GM12872 (cell line): ENCODE data around the gene CHID1.

Source experiments
- CTCF ChIP-seq: IDR thresholded peaks from 3 replicates; pipeline ENCODE4 v1.5.1; 2011; ENCODE audit warnings: low read depth, mild to moderate bottlenecking, low read length, moderate library complexity; ENCODE audit not compliant: insufficient read depth

Gene CHID1

DNA sequence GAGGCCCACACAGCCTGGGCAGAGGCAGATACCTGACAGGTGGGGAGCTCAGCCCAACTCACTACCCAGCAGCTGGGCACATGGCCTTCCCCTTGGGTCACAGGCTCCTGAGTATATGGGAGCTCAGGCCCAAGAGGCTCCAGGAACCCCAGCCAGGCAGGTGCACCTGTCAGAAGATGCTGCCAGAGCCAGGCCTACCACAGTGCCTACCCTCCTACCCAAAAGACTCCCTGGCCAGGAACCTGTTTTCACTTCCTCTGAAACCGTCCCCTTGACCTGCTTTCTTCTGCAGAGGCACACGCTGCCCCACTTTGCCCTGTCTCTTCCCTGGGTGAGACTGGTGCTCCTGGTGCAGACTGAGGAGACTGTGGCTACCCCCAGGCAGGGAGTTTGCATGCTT is 2.9 kb downstream of the CHID1 start:
- no peak for TF ChIP-seq CTCF

GRCh38 chr11:905952-906351 is 4.7 kb downstream of the CHID1 start:
- TF ChIP-seq CTCF: no peak

DNA sequence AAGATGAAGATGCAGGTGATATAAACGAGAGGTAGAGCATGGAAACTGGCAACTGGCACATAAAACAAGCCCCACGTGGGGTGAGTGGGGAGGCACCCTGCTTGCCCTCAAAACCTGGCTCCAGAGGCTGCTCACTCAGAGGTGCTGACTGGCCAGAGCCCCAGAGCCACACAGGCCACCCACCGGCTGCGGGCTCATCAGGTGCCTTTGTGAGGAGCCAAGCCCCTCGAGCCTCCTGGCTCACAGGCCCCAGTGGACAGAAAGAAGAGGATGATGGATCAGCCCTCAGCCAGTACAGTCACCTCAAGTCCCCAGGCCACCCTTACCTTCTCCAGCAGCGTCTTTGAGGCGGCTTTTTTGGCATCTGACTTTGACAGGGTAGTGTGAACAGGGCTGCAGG is 6.2 kb downstream of the CHID1 start:
- TF ChIP-seq CTCF: no peak

DNA sequence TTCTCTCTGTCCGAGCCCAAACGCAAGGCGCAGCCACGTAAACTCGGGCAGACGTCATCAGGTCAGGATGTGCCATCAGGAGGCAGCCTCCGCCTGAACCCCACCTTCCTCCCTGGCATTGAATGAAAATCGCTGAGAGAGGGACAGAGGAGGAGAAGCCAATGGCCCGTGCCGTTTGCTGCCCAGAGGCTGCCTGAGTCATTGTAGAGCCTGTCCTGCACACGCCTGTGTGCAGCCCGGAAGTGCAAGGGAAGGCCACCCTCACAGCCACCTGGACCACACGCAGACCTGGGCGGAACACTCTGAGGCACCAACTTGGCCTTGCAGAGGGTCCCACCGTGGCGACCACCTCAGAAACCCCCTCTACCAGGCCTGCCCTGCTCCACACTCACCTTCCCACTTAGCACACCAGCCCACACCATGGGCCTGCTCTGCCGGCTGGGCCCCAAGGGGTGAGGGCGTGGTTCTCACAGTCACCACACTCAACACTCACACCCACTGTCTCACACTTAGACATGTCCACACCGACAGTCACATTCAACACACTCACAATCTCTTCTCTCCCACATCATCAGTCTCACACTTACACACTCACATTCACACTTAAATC is 9.1 kb downstream of the CHID1 start:
- TF ChIP-seq CTCF: no peak

GRCh38 chr11:900545-900944 is 10.1 kb downstream of the CHID1 start:
- TF ChIP-seq CTCF: no peak

- no peak for TF ChIP-seq CTCF
These were observed 10.9 kb downstream of the CHID1 start for GRCh38 chr11:899724-900123.

DNA sequence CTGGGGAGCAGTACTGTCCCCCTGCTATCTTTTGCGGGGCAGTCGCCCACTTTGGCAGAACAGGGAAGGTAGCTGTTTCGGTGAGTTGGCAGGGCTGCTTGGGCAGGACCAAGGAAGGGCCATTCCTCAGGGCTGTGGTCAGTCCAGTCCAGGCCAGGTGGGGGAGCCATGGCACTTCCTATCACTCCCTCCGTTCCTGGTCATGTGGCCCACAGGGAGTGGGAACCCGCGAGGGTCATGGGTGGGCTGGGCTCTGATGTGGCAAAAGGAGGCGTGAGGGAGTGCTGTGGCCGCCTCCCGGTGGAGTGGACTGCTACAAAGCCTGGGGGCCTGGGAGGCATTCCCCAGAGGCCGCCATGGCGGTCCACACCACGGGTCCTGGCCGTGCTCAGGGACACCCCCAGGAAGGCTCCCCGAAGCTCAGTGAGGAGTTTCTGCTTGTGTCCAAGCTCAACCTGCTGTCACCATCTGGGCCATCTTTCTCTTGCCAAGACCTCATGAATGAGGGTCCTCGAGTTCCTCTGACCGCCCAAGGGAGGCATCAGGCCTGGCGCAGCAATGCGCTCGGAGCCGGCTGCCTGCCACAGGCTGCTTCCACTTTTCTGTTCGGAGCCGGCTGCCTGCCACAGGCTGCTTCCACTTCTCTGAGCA is 11.9 kb downstream of the CHID1 start:
- TF ChIP-seq CTCF: no peak

DNA sequence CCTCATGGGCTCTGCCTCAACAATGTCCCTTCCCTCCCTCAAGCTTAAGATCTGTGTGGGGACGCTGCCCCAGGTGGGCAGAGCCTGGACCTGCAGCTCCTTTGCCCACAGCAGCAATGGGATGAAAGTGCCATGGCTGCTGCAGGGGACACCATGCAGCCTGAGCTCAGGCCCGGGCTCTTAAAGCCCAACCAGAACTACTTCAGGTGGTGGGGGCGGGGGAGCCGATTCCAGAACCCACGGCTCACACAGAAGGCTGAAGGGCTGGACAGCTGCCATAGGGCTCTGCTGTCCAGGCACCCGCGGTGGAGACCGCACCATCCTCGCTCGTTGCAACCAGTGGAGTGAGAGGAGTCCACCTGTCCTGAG is 12.5 kb downstream of the CHID1 start:
- TF ChIP-seq CTCF: 0 out of 3 replicates have a peak, but pooled peaks have one; percentile 22
